Spleen (tissue), 7 donors: ENCODE results near the gene SULT2B1.

Source experiments
- CTCF ChIP-seq, 11 experiments: fragments of 200-600 bp in 7 of 11; fragments of 450-650 bp in 4 of 11; sonication (generic) in 4 of 11; IDR thresholded peaks in 8 of 11; conservative IDR thresholded peaks in 3 of 11; 1 replicate in 7 of 11; 2 replicates in 4 of 11; pipeline versions ENCODE4 v1.4.0 to v1.8.0; 2016 to 2021; ENCODE audit warnings: antibody characterized with exemption in 11 of 11, inconsistent platforms in 4 of 11, mild to moderate bottlenecking in 1 of 11
- POLR2A ChIP-seq, 3 donors: fragments of 450-650 bp; IDR thresholded peaks; one replicate each; pipeline ENCODE4 v1.5.1; 2017; ENCODE audit warnings: antibody characterized with exemption in 3 of 3, mild to moderate bottlenecking in 1 of 3
- POLR2AphosphoS5 ChIP-seq, 3 donors: sonication (generic); formaldehyde crosslinking; IDR thresholded peaks; one replicate each; pipeline ENCODE4 v1.5.1; 2017; ENCODE audit warnings: antibody characterized with exemption in 3 of 3
- donor health status: DM: no; HTN: no; CAD: no; lungs with moderate emphysema.
- donor health status: DM: no; HTN: no; CAD: no.
- donor health status: DM: no; HTN: no; CAD: no.

DNA sequence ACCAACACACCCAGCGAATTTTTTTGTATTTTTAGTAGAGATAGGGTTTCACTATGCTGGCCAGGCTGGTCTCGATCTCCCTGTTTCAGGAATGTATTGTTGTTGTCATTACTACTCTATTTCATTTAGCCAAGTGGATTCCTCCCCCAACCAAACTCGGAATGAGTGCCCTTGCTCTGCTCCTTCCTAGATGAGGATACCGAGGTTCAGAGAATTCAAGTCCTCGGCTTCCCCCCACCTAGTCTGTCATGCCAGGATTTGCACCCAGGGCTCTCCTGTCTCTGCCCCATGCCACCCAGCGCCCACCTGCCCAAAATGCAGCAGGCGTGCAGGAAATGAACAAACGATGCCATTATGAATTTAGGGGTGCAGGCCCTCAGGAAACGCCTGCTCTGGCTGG lies 51.0 kb downstream of the SULT2B1 start:
- TF ChIP-seq POLR2AphosphoS5 (IDR thresholded peaks at IDR 0.05) (no peak), POLR2A (IDR thresholded peaks at IDR 0.05) (no peak), CTCF (IDR thresholded peaks at IDR 0.05 in 8 of 11, conservative IDR thresholded peaks at IDR 0.05 in 3 of 11) (no peak)
